ENCODE results near the gene RBM4. TPM values are rescaled to one million over a fixed set of nuclear protein-coding genes. Genes with fewer than 3 reads are reported as not detected.

Gene RBM4
- total RNA-seq, 1 experiment from 2014 or later: 172 TPM

DNA sequence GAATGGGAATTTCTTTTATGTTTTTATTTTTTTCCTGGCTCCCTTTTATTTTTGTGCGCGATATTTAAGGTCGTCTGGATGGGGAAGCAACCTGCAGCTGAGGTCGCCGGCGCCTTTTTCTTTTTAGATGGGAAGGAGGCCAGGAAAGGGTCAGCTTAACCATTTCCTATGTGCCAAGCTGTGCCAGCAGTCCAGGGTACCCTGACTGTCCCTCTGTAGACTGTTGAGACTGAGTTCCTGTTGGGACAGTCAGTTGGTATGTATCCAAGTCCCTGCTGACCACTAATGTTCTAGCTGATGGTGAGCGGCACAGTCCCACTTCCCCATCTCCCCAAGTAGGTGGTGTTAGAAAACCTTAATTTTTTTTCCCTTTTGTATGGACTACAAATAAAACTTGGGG lies 11.6 kb upstream of the RBM4 start:
- Mint-ChIP-seq H3K9me3 (ENCODE audit: unreplicated experiment) (no peaks in the 10 kb centered on the region), H3K27ac (ENCODE audit: low read depth, unreplicated experiment) (no peak overlapping the region), H3K27me3 (ENCODE audit: insufficient read depth, unreplicated experiment) (no peaks in the 10 kb centered on the region), H3K4me1 (ENCODE audit: insufficient read depth, unreplicated experiment) (peaks cover 5% of the 10 kb centered on the region), H3K36me3 (ENCODE audit: insufficient read depth, unreplicated experiment) (peaks cover 96% of the 10 kb centered on the region), H3K4me3 (ENCODE audit: unreplicated experiment) (no peak overlapping the region)
- intact Hi-C loops (cut with micrococcal nuclease): no loop called here
- BruUV-seq (replicated peaks): TSS peak; percentile 6
- ChIA-PET POLR2A (interaction anchor here (1.1 to 21.3 kb wide), 3 partner anchors 8 to 10 kb away, joined by 4 to 420 read pairs (median 6); partner anchors contain the start of genes RBM14 and RBM4), CTCF (interaction anchor here (0.6 to 0.7 kb wide), 3 partner anchors 8 to 379 kb away, joined by 3 to 4 read pairs (median 3); no protein-coding TSS in a partner anchor)
- no peak for DNase-seq (ENCODE audit: unreplicated experiment)
- TF ChIP-seq, protein P1, sequence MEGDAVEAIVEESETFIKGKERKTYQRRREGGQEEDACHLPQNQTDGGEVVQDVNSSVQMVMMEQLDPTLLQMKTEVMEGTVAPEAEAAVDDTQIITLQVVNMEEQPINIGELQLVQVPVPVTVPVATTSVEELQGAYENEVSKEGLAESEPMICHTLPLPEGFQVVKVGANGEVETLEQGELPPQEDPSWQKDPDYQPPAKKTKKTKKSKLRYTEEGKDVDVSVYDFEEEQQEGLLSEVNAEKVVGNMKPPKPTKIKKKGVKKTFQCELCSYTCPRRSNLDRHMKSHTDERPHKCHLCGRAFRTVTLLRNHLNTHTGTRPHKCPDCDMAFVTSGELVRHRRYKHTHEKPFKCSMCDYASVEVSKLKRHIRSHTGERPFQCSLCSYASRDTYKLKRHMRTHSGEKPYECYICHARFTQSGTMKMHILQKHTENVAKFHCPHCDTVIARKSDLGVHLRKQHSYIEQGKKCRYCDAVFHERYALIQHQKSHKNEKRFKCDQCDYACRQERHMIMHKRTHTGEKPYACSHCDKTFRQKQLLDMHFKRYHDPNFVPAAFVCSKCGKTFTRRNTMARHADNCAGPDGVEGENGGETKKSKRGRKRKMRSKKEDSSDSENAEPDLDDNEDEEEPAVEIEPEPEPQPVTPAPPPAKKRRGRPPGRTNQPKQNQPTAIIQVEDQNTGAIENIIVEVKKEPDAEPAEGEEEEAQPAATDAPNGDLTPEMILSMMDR (IDR thresholded peaks at IDR 0.05; ENCODE audit: unreplicated experiment): no peak

GRCh38 chr11:66628061-66628603 lies 10.4 kb upstream of the RBM4 start:
- H3K27ac Mint-ChIP-seq (ENCODE audit: low read depth, unreplicated experiment): no peak overlapping the region
- H3K36me3 Mint-ChIP-seq (ENCODE audit: insufficient read depth, unreplicated experiment): peaks cover 91% of the 10 kb centered on the region
- ChIA-PET CTCF (interaction anchor here (0.7 to 1.2 kb wide), 3 partner anchors 9 to 219 kb away, joined by 3 read pairs; no protein-coding TSS in a partner anchor), POLR2A (interaction anchor here (0.7 to 21.3 kb wide), 5 partner anchors 8 to 48 kb away, joined by 3 to 420 read pairs (median 6); partner anchors contain the start of genes RBM14 and RBM4)
- H3K4me1 Mint-ChIP-seq (ENCODE audit: insufficient read depth, unreplicated experiment): peaks cover 5% of the 10 kb centered on the region
- no TSS peak for BruUV-seq (replicated peaks)
- no peaks in the 10 kb centered on the region for H3K27me3 Mint-ChIP-seq (ENCODE audit: insufficient read depth, unreplicated experiment)
- no peaks in the 10 kb centered on the region for H3K9me3 Mint-ChIP-seq (ENCODE audit: unreplicated experiment)
- H3K4me3 Mint-ChIP-seq (ENCODE audit: unreplicated experiment): no peak overlapping the region
- intact Hi-C loops (cut with micrococcal nuclease): no loop called here
- TF ChIP-seq, protein P1 (IDR thresholded peaks at IDR 0.05; ENCODE audit: unreplicated experiment): no peak
- DNase-seq (ENCODE audit: unreplicated experiment): no peak

DNA sequence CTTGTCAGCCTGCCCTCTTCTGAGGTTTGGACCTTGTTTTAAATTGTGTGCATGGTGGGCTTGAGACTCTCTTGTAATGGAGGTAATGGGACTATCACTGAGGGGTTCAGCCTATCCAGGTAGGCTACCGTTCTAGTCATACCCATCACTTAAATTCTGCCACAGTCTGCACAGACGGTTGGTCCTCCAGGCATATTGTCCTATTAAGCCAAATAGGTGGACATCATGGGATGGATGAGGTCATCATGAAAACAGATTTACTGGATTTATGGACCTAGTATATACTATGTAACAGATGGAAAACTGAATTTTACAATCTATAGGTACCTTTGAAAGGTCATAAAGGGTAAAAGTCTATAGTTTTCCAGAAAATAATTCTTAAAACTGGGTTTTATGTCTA lies 9.1 kb upstream of the RBM4 start:
- Mint-ChIP-seq H3K4me1 (ENCODE audit: insufficient read depth, unreplicated experiment) (peaks cover 5% of the 10 kb centered on the region), H3K27ac (ENCODE audit: low read depth, unreplicated experiment) (no peak overlapping the region), H3K27me3 (ENCODE audit: insufficient read depth, unreplicated experiment) (no peaks in the 10 kb centered on the region), H3K9me3 (ENCODE audit: unreplicated experiment) (no peaks in the 10 kb centered on the region), H3K4me3 (ENCODE audit: unreplicated experiment) (no peak overlapping the region), H3K36me3 (ENCODE audit: insufficient read depth, unreplicated experiment) (peaks cover 92% of the 10 kb centered on the region)
- no peak for DNase-seq (ENCODE audit: unreplicated experiment)
- POLR2A ChIA-PET: interaction anchor here (0.9 to 21.3 kb wide), 3 partner anchors 8 to 27 kb away, joined by 3 to 420 read pairs (median 420); partner anchors contain the start of genes RBM14 and RBM4
- CTCF ChIA-PET: interaction anchor here (1.0 to 1.1 kb wide), 2 partner anchors 10 to 40 kb away, joined by 5 to 8 read pairs; no protein-coding TSS in a partner anchor
- BruUV-seq (replicated peaks): no TSS peak
- intact Hi-C loops (cut with micrococcal nuclease): no loop called here
- TF ChIP-seq, protein P1 (IDR thresholded peaks at IDR 0.05; ENCODE audit: unreplicated experiment): no peak

GRCh38 chr11:66631883-66632282 lies 6.6 kb upstream of the RBM4 start:
- no peak overlapping the region for H3K27ac Mint-ChIP-seq (ENCODE audit: low read depth, unreplicated experiment)
- H3K4me1 Mint-ChIP-seq (ENCODE audit: insufficient read depth, unreplicated experiment): peaks cover 5% of the 10 kb centered on the region
- H3K4me3 Mint-ChIP-seq (ENCODE audit: unreplicated experiment): no peak overlapping the region
- CTCF ChIA-PET: interaction anchor here (0.5 kb wide), 1 partner anchor 10 kb away, joined by 3 read pairs; no protein-coding TSS in a partner anchor
- no peak for DNase-seq (ENCODE audit: unreplicated experiment)
- BruUV-seq (replicated peaks): no TSS peak
- TF ChIP-seq, protein P1 (IDR thresholded peaks at IDR 0.05; ENCODE audit: unreplicated experiment): no peak
- peaks cover 72% of the 10 kb centered on the region for H3K36me3 Mint-ChIP-seq (ENCODE audit: insufficient read depth, unreplicated experiment)
- H3K27me3 Mint-ChIP-seq (ENCODE audit: insufficient read depth, unreplicated experiment): no peaks in the 10 kb centered on the region
- POLR2A ChIA-PET: interaction anchor here (17.6 kb wide), 1 partner anchor 12 kb away, joined by 420 read pairs; the partner anchor contains the start of gene RBM14
- intact Hi-C loops (cut with micrococcal nuclease): no loop called here
- no peaks in the 10 kb centered on the region for H3K9me3 Mint-ChIP-seq (ENCODE audit: unreplicated experiment)

Measured in MCF 10A (cell line).